HG03342 (cell line): Measurements from ENCODE around the gene PCNX3.

Source experiments
- ATAC-seq: cut with Tn5 transposase; IDR thresholded peaks from one replicate; pipeline ENCODE4 v1.9.1; 2021; ENCODE audit warnings: mild to moderate bottlenecking, moderate library complexity; ENCODE audit not compliant: unreplicated experiment

PCNX3 gene

DNA sequence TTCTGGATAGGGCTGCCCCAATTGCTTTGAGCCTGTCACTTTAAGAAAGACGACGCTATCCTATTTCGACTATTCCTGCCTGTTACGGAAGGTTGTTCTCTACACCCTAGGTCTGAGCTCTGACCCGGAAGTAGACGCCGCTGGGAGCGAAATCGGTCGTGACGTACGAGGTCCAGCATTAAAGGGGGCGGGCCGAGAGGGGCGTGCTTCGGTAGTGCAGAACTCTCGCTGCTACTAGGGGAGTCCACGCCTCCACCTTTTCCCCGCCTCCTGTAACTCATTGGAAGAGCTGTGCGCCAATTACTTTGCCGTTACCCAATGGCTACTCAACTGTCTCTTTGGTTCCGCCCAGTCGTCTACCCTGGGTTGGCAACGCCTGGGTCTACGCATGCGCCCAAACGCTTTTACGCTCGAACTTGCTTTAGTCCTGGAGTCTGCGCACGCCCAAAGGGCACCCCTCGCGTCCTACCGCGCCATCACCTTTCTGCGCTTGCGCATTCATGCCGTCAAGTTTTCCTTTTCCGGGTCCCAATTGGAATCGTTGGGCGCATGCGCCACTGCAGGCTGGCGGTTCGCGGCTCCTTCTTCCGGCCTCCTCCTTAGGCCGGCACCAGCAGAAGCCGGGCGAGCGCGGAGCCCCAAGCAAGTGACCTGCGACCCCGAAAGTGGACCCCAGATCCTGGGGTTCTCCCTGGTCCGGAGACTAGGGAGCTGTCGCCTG is at the start of gene PCNX3:
Gene PCNX3, plus strand, starts transcription at position 548 of the 721 bp plus-strand sequence. CDS start 536 bp downstream, outside the sequence.
- ATAC-seq, result peak; percentile 74

DNA sequence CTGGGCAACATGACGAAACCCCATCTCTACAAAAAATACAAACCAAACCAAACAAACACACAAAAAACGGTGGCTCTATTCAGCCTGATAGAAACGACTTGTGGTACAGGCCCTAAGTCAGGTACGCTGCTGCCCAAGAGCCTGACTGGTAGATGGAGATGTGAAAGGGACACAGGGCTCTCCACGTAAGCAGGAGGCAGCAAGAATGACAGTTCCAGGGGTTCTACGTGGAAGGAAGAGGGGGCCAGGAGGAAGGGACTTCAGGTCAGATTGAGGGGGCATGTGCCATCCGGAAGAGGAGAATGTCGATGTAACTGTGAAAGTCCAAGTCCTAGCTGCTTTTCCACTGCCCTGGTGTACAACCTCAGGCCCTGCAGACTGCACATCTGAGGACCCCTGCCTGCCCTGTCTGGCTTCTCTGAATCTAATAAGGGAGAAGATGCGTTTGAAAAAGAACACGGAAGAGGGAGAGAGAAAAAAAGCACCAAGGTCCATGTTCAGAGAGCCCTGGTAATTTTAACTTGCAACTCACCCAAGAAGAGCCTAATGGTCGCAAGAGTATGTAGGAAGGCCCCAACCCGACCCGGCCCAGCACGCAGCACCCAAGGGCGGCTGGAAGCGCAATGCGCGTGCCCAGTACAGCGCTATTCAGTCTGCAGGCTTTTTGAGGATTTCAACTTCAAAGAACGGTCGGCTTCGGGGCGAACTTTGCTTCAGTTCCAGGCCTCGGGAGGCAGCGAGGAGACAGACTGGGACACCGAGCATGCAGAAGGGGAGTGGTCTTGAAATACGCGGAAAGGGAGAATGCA is 46.2 kb upstream of the PCNX3 start:
- no peak for ATAC-seq

DNA sequence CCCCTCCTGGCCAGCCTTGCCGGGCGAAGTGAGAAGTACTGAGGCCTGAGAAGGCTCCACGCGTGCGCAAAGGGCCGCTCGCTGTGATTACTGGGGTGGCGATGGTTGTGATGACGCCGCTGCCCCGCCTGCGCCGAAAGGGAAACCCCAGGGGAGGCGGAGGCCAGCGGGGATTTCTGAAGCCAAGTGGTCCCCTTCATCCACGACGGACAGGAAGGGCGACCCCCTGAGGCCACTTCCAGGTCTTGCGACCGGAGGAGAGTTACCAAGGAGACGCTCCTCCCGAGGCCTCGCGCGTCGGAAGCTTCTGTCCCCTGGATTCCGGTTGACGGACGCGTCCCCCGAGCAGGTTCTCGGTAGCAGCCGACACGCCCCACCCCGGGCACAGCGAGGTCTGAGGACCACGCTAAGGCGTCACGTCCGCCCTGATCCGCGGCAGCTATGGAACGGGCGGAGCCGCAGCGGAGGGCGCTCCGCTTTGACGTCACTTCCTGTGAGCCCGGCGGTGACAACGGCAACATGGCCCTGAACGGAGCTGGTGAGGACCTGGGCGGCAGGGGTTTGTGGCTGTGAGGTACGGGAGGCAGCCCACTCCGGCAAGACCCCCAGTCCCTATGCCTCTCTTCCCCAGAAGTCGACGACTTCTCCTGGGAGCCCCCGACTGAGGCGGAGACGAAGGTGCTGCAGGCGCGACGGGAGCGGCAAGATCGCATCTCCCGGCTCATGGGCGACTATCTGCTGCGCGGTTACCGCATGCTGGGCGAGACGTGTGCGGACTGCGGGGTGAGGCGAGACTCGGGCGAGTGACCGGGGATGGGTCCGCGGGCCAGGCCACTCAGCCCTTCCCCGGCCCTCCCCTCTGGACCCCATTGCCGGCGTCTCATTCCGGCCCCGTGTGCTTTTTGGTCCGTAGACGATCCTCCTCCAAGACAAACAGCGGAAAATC is 45.3 kb upstream of the PCNX3 start, which contains the start of gene ZNRD2:
Gene ZNRD2, plus strand, starts transcription at position 505 of the 946 bp plus-strand sequence. Its CDS starts 15 bp downstream, at position 520.
- peak; percentile 47 for ATAC-seq

DNA sequence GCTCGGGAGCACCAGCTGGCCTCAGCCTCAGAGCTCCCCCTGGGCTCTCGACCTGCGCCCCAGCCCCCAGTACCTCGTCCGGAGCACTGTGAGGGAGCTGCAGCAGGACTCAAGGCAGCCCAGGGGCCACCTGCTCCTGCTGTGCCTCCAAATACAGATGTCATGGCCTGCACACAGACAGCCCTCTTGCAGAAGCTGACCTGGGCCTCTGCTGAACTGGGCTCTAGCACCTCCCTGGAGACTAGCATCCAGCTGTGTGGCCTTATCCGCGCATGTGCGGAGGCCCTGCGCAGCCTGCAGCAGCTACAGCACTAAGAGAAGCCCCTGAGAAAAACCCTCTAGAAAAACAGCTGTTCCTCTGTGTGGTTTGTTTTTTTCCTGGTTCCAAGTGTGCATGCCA is 44.2 kb upstream of the PCNX3 start:
- no peak for ATAC-seq

DNA sequence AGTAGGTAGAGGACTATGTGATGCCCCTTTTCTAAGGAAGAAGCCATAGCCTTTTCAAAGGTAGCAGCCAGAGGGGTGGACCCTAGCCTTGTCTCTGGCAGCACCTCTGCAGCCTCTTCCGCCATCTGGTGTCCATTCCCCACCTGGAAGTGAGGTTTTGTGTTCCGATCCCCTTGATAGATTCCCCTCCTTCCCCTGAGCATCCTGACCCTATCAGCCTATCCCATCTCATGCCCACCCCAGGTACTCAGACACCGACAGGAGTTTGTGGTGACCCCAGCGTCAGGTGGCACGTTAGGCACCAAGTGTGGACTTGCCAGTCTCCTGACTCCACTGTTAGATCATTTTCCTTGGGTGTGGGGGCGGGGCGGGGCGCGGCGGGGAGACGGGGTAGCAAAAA is 43.6 kb upstream of the PCNX3 start:
- ATAC-seq, result no peak

DNA sequence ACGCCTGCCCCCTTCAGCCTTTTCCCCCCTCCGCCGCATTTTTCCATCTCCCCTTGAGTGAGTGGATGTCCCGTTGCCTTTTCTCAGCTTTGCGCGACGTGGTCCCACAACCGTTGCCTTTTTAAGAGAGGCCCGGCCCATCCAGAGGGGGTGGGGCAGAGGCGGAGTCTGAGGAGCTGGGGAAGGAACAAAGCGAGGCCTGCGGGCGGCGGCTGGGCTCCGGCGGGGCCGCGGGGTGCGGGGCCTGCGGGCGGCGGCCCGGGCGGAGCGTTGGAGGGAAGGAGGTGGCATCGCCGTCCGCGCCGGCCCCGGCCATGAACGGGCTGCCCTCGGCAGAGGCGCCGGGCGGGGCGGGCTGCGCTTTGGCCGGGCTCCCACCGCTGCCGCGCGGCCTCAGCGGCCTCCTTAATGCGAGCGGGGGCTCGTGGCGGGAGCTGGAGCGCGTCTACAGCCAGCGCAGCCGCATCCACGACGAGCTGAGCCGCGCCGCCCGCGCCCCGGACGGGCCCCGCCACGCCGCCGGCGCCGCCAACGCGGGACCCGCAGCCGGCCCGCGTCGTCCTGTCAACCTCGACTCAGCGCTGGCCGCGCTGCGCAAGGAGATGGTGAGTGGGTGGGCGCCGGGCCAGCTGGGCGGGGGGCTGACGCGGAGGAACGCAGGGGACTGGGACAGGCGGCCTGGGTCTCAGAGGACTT is 43.1 kb upstream of the PCNX3 start, which contains the start of gene FAM89B:
Gene FAM89B, plus strand, starts transcription at position 183 of the 696 bp plus-strand sequence. Its CDS starts 132 bp downstream, at position 315.
- ATAC-seq, result no peak

DNA sequence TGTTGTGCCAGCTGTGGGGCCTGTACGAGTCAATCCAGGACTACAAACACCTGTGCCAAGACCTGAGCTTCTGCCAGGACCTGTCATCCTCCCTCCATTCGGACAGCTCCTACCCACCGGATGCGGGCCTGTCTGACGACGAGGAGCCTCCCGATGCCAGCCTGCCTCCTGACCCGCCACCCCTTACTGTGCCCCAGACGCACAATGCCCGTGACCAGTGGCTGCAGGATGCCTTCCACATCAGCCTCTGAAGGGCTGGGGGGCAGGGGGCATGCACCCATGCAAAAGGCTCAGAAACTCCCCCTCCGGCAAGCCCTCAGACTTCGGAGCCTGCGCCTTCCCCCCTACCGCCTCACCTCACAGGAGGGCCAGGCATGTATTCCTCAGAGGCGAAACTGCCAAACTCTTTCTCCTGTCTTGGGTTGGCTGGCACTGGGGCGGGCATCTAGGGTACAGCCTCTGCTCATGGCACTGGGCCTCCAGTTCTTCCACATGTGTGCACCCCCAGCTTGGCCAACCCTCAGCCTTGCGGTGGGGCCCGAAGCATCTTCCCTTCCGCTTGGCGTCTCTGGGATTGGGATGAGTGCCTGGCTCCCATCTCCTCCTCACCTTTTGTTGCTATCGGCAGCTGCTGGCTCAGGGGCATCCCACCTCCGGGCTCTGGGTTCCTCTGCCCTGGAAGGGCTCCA is 42.0 kb upstream of the PCNX3 start:
- ATAC-seq, result no peak

DNA sequence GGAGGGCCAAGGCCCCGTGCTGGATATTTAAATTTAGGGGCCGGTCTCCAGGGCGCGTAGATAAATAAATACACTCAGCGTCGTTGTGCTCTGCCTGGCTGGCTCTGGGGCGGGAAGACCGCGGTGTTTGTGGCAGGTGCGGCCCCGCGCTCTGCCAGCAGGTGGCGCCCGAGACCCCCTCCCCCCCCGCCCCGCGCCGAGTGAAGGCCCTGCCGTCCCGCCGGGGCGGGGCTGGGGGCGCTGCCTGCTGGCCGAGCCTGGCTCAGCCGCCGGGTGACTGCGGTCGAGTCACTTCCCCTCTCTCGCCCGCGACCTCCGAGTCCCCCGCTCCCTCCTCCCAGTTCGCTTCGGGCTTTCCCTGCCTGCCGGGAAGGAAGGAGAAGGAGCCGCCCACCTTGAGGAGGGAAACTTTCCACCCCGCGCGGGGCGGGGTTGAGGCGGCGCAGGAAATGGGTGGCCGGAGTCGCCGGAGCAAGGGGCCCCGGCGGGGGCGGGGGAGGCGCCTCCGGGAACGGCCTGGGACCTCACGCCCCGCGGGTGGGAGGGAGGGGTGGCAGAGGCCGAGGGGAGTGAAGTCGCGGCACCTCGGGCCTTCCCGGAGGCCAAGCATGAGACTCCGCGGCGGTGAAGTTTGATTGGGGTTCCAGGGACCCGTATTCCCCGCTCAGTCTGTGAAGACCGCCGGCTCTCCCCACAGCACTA is 41.3 kb upstream of the PCNX3 start:
- peak; percentile 34 for ATAC-seq

DNA sequence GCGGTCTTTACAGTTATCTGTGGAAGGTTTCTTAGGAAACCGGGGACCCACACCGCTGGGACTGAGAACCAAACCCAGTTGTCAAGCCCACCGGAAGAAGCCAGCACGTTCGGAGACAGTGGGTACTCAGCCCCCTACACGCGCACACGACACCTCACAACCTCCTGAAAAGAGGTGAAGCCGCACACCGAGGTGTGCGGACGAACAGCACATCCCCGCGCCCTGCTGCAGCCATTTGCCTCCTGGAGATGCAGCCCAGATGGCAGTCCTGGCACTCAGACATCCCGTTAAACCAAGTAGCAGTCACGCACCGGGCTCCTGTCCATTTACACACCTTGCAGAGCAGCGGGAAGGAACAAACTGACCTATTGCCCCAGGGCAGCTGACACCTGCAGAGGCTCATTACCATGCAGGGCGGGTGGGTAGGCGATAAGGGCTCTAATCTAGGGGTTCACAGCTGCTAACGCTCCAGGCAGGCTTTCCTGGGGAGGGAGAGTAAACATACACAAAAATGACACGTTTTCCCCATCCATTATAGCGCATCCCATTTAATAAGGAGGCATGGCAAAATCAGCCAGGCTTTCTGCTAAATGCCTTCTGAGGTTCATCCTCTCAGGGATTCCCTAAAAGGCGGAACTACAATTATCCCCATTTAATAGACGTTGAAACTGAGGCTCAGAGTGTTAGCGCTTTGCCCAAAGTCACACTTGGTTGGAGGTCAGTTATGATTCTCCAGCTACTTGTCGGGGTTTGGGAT is 40.6 kb upstream of the PCNX3 start:
- no peak for ATAC-seq

DNA sequence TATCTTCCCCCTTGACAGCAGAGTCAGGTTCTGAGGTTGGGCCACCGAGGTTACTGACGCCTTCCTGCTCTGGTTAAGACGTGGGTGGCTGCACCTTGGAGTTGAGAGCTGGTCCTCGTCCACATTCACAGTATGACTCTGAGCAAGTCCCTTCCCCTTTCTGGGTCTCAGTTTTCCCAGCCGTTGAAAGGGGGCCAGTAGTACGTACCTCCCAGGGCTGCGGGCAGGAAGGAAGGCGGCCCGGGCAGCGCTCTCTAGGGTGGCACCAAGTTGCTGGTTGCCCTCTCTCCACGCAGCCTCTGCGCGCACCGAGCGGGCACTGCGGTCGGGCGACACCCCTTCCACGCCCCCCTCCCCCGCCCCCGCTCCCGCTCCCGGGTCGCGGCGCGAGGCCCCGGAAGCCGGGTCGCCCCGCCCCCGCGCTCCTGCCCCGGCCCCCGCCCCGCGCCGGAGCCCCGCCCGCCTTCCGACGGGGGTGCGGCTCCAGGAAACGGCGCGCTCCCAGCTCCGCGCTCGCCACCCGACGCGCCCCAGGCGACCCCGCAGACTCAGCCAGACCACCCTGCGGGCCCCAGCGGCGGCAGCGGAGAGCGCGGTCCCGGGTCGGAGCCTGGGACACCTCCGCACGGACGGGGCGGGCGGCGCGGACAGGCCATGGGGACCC is 39.9 kb upstream of the PCNX3 start, which contains the start of gene EHBP1L1:
Gene EHBP1L1, plus strand, starts transcription at position 486 of the 664 bp plus-strand sequence. CDS start 250 bp downstream, outside the sequence.
- ATAC-seq, result no peak

DNA sequence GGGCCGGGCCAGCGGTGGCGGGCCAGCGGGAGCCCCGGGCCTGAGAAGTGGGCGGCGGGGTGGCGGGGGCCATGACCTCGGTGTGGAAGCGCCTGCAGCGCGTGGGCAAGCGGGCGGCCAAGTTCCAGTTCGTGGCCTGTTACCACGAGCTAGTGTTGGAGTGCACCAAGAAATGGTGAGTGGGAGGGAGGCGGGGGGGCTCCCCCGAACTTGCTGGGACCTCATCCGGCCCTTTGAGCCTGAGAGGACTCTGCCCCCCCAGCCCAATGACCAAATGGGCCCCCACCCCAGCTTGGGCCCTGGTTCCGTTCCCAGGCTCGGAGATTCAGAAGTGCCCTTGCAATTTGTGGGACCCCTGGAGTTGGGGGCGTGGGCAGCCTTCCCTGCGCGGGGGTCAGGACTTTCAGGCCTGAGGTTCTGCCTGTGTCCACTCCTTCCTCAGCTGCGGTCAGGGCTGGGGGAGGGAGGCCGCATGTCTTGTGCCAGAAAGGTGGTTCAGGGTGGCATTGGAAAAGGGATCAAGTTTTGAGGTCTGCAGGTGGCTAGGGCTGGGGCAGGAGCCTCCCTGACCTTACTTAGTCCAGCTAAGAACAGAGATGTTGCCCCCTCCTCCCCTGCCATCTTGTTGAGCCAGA is 39.2 kb upstream of the PCNX3 start:
- ATAC-seq, result no peak

DNA sequence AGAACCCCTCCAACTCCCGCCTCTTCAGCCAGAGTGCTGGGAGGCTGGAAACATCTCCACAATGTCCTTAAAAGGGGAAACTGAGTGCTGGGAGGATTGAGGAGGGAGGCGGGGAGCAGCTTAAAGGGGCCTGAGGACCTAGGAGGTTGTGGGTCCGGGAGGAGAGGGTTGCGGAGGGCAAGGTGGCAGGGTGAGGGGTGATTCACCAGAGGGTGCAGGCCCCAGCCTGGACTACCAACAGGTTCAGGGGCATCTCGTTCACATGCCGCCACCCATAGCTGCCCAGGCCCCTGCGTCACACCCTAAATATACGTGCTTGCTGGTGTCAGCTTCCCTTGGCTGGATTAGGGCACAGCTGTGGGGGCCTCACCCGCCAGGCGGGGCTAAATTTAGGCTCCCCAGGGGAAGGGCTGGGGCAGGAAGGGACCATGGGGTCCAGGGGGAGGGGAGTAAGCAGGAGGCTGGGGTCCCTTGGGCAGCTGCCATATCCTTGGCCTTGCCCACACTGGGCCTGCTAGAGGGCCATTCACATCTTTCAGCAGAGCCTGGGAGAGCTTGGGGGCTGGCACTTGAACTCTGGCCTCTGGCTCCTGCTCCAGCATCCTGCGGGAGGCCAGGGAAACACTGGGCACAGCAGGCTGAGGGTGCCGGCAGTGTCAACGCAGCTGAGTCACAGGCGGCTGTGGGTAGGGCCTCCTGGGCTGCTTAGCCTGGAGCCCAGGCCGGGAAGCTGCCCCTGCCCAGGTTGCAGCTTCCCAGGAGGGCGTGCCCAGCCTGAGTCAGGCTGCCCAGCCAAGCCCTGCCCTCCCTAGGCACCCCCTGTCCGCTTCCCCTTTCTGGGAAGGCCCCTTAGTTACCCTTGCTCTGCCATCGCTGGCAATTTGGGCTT is 38.5 kb upstream of the PCNX3 start:
- no peak for ATAC-seq

DNA sequence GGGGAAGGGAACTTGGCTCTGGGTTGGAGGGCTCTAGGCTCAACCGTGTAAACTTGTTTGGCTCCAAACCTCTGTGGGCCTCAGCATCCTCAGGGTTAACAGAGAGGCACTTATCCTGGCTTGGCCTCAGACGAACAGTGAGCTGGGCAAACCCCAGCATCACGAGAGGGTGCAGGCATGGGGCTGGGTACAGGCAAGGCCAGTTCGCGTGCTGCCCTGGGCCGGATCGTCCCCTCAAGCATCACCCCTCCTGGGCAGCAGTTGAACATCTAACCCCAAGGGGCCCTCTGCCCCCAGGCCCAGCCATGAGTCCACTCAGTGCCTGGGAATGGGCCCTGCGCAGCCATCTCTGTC is 37.8 kb upstream of the PCNX3 start:
- no peak for ATAC-seq

DNA sequence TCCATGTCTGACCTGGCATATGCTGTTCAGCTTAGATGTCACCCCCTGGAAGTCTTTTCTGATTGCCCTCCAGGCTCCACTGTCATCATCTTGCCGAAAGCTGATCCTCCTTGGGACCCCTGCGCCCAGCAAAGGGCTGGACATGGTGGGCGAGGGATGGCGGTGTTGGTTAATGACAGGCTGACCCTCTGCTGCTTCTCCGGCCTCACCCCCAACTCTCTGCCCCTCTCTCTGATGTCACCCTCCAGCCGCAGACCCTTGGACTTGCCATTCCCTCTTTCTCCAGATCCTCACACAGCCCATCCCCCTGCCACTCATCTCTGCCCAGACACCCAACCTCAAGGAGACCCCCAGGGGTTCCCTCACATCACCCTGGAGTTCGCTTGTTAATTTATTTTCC is 37.4 kb upstream of the PCNX3 start:
- no peak for ATAC-seq

DNA sequence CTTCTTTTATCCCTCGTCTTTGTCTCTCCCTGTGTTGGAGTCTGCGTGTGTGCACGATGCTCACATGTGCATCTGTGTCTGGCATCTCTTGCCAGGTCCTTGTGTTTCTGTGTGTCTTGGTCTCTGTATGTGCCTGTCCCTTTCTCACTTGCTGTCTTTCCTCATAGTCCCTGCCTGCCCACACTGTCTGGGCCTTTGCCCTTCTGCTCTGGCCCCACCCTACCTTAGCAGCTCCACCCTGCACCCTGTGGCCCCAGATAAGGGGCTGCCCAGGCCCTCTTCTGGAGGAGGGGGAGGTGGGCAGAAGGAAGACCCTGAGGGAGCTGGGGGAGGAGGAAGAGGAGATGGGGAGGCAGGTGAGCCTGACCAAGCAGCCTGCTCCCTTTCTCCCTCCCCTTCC is 36.9 kb upstream of the PCNX3 start:
- ATAC-seq, result no peak

DNA sequence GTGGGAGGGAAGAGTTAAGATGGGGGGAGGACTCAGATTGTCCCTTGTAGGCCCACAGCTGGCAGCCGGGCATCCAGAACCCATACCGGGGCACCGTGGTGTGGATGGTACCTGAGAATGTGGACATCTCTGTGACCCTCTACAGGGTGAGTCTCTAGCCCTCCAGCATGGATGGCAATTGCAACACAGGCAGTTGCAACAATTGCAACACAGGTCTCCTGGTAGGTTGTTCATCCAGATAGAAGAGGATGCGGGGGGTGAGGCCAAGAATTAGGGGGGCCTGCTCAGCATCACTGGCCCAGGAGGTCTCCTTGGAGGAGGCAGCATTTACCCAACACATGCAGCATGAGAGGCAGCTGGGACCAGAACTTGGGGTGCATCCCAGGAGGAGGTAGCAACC is 36.3 kb upstream of the PCNX3 start:
- ATAC-seq, result no peak
